GM19324 (cell line): ENCODE measurements around the gene SLC4A9.
A peak's percentile ranks its signal among the peaks of the same experiment; 100 is the strongest.
"Not testable (repeated sequence)": the region's sequence is repeated elsewhere in the genome, so short reads cannot be mapped to it uniquely, and the experiment has no call there.

Source experiments
- ATAC-seq: cut with Tn5 transposase; IDR thresholded peaks from one replicate; pipeline ENCODE4 v1.9.1; 2021; ENCODE audit warnings: mild to moderate bottlenecking, moderate library complexity; ENCODE audit not compliant: unreplicated experiment, low FRiP score

SLC4A9 gene

DNA sequence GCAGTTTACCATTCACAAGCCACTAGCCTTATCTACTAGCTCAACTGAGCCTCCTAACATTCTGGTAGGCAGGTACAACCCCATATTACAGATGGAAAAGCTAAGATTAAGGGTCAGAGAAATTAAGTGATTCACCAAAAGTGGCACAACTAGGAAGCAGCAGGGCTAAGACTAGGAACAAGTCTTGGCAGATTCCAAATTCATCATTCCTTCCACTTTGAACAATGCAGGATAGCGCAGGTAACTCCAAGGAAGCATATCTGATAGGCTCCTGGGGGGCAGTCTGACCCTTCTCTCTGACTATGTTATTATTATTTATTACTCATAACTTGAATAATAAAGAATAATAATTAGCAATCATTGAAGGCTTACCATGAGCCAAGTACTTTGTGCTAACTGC is 22.1 kb upstream of the SLC4A9 start:
- no peak for ATAC-seq

DNA sequence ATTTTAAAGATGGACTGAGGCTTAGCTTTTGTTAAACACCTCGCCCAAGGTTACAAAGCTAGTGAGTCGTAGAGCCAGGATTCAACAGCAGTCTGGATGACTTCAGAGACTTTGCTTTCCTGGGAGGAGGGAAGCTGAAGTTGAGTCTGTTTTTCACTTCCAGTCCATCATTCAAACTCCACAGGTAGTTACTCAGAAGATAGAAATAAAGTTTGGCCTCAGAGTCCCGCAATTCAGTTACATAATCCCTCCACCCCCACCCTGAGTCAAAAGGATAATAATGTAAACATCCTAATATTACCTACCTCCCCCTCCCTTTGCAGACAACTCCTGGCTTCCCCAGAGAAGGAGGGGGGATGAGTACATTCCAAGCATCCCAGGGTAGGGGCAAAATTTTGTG is 21.7 kb upstream of the SLC4A9 start:
- ATAC-seq, result no peak

DNA sequence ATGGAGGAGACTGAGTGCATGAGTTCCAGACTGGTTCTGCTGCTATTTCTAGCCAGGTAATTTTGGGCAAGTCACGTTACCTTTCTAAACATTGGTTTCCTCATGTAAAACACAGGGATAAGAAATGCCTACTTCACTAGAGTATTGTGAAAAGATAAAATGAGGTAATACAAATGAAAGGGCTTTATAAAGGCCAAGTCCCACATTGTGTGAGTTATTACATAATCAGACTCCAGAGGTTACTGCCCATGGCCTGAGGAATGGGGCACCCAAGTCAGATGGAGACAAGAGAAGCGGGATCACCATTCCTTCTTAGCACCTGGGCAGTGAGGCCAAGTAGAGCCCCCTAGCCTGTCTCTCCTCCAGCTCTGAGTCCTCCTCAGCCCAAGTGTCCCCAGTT is 21.1 kb upstream of the SLC4A9 start:
- no peak for ATAC-seq

DNA sequence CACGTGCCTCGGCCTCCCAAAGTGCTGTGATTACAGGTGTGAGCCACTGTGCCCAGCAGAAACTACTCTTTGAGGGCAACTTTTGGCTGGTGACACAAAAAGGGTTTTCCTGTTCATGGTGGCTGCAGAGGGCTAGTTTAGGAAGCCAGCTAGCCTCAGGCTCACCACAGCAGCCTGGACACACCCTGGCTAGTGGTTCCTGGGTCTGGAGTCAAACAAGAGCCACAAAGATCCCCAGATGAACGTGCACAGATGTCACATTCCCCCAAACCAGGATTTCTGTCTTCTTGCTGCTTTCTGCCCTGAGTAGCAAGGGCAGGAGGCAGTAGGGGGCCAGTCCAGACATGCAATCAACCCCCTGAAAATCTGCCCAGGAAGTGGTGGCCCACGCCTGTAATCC is 20.4 kb upstream of the SLC4A9 start:
- no peak for ATAC-seq

DNA sequence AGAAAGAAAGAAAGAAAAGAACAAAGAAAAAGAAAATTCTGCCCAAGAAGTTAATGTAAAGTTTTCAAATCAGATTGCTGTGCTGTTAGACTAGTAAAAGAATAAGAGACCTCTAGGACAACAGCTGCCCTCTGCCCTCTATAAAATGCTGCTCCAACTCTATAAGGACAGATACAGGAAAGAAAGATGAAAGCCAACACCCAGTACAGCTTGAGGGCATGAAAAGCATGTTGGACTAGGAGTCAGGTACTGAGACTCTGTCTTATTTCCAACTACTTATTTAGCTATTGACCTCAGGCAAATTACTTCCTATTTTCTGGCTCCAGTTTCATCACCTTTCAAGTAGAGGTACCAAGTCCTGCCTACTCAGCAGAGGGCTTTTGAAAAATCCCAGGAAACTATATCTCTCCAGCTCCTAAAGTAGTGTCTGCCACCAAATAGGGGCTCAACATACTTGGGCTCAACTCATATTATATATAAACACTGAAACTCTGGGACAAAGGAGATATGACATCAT is 19.3 kb upstream of the SLC4A9 start:
- no peak for ATAC-seq

DNA sequence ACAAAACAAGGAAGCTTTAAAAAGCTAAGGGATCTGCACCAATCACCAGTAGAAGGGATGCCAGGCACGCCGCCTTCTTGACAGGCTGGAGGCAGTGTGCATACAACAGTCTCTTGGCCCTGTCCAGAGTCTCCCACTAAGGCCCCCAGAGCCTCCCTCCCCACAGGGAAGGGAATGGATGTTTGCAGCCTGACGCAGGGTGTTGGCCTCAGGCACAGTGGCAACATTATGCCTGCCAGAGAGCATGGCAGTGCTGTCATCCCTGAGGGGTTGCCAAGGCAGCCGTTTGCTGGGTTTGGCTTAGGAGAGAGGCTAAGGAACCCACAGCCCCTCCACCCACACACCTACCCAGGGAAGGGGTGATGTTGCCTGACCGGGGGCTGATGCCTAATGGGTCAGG is 18.4 kb upstream of the SLC4A9 start:
- no peak for ATAC-seq

DNA sequence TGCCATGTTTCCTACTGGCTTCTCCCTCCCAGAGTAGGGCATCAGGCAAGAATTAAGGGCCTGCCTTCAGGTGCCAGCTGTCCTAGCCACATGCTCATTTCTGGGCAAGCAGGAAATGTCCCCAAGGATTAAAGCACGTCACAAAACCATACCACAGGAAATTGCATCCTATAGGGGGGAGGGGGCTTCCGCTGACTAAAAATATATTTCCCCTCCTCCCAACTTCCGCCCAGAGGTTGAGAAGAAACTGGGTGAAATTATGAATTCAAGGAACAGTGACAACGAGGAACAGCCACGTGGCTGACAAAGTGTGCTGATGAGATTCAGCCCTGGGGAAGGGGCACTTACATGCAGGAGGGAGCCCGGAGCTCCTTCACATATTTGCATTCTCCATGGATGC is 17.7 kb upstream of the SLC4A9 start:
- no peak for ATAC-seq

DNA sequence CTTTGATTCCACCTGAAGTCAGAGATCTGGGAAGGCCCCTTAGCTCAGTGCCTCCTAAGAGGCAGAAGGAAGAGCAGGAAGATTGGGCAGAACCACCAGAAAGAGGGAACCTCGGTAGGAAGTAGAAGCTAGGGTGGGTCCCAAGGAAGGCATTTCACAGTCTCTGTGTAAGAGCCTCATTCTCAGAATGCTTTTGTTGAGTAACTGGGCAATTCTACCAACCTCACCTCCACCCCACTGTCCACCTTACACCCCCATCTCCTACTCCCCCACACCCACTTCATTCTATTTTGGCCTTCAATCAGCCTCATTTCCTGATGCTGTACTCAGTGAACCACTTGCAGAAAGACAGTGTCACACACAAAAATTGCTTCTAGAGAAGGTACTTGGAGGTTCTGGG is 17.1 kb upstream of the SLC4A9 start:
- no peak for ATAC-seq

DNA sequence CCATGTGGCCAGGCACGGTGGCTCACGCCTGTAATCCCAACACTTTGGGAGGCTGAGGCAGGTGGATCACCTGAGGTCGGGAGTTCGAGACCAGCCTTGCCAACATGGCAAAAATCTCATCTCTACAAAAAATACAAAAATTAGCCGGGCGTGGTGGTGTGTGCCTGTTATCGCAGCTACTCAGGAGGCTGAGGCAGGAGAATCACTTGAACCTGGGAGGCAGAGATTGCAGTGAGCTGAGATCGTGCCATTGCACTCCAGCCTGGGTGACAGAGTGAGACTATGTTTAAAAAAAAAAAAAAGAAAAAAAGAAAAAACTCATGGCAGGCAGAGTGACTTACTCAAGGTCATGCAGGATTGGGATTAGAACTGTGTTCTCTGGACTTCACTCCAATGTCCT is 16.1 kb upstream of the SLC4A9 start:
- ATAC-seq, result not testable (repeated sequence)

DNA sequence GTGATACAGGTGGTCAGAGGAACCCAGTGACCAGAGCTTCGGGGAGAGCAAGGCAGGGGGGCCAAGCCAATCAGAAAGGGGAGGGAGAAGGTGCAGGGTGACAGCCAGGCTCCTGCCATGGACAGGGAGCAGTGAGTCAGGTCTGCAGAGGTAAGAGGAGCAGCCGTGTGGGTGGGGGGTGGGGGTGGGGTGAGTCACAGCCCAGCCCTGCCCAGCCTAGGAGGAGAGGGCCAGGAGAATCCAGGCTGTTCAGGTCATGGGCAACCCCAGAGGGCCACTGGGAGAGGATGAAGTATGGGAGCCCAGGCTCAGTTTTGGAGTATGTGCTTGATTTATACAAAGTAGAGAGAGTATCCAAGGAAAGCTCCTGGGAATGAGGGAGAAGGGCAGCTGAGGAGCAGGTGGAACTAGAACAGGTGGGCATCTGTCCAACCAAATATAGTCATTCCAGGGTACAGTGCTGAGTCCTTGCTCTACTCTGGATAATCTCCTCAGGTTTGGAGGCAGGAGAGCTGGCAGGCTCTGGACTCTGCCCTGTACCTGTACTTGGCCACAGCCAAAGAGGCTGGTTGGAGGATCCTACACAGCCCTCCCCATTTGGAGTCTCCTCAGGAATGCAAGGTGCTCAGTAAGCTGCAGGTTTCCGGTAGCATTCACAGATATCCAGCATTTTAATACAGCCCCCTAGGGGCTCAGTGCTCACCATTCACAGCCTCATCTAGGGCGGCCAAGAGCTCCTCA is 15.1 kb upstream of the SLC4A9 start:
- no peak for ATAC-seq

DNA sequence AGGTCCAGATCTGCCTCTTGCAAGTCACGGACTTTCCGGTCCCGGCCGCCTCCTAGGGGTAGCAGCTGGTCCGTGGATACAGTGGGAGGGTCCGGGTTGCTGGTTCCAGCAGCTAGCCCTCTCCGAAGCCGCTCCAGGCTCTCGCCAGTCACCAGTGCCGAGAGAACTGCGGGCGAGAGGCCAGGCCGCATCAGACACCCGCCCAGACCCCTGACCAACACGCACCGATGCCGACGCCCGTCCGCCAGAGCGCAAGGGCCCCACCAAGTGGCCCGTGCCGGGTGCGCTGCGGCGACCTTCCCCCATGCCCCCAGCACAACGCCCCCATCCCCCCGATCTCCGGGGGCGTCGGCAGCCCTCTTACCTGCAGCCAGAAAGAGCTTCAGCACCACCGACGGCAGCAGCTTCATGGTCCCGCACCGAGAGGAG is 14.1 kb upstream of the SLC4A9 start:
- ATAC-seq, result peak; percentile 2

DNA sequence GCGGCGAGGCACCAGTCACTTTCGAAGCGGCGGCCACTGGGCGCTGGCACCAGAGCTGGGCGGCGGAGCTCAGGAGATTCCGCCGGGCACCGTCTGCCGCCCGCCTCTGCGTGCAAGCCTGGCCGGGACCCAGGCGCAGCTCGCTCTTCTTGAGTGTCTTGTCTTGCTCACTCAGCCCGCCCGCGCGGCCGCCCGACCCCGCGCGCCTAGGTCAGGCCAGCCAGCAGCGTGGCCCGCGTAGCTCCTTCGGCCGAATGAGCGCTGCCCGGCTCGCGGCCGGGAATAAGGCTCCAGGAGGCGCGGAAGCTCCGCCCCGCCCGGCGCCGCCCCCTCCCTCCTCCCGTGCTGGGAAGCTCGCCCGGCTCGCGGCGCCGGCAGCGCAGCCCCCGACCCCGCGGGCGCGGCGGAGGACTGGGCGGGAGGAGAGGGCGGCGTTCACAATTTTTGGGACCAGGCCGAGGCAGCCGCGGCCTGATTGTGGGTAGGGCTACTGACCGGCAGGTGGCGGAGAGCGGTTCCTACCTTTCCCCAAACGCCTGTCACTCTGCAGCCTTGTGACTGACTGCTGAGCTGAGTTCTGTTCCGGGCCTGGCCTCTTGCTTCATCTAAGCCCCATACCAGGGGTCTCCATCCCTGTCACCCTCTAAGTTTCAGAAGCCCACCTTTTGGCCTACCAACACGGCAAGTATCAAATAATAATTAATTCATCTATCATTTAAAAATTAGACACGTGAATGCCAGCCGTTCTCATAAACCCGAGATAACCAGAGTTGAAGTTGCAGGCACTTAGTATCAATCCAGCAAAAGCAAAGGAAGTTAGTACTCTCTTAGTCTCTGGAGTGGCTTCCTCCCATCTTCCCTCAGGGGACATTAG is 13.4 kb upstream of the SLC4A9 start, which contains the start of gene HBEGF:
Gene HBEGF, minus strand, starts transcription at position 256 of the 874 bp plus-strand sequence. CDS start 275 bp downstream, outside the sequence.
- ATAC-seq, result peak; percentile 71

DNA sequence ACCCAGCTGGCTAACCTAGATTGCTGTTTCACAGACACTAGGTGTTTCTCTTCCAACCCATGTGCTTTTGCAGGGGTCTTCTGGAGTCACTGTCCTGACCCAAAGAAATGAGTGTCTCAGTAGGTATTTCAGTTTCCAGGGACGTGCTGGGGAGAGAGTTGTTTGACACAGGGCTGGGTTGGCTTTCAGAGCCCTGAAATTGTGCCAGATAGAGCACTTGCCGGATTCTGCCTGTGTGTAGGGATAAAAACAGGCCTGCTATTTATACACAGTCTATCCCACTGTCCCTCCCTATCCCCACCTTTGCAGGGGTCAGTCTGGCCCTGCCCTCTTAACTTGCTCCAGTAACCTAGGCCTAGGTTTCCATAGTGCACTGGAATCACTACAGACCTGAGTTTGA is 12.6 kb upstream of the SLC4A9 start:
- ATAC-seq, result no peak

DNA sequence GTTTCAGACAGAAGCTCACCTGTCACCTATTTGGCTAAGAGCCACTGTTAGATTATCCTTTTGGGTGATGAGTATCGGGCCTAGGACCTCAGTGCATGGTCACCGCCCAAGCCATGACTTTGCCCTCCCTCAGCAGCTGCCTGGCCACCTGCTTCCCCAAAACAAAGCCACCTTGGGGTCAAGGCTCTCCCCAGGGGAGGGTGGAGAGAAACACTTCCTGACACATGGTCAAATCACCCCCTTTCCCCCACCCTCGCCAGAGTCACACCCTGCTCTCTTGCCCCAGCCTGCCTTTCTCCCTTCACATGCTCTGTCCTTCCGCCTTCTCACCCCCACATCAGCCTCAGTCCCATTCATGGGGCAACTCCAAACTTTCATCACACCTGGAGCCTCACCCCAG is 11.9 kb upstream of the SLC4A9 start:
- ATAC-seq, result no peak

DNA sequence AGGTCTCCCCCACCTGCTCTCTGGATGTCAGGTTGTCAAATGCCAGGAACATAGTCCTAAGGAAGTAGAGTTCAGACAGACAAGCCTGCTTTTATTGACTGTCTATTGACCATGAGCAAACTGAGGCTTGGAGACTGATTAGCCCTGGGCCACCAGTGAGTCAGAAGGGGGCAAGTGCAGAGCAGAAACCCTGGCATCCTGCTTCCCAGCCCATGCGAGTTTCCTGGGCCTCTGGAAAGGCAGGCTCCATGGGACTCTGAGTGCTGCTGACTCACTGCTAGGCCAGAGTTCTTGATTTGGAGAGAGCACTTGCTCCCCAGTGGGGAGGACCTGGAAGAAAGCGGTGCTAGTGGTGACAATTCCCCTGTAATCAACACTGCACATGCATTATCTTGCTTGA is 10.8 kb upstream of the SLC4A9 start:
- ATAC-seq, result no peak

DNA sequence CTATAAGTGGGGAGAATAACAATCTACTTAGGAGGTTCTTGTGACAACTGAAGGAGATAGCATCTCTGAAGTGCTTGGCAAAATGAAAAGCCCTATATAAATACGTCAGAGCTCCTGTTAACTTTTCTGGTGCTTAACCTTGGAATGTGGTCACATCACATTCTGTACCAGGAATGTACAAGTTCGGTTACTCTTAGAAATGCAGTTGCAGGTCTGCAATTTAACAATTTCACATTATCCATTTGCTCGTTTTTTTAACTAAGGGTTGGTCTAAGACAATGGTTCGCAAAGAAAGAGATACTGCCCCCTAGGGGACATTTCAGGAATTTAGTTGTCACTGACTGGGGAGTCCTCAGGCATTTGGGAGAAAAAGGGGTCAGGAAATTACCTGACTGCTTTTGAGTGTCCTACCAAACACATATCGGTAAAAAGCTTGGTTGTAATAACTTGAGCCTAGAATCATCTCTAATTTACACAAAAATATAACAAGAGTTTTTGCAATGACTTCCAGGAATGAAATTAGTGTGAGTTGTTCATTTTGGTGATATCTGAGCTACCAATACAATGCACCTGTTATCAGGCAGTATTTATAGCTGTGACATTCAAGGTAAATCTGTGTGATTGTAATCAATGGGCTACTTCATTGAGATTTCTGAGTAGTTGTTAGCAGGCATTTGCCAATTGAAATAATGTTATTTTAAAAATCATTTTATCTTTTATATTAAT is 8.2 kb upstream of the SLC4A9 start:
- ATAC-seq, result no peak

DNA sequence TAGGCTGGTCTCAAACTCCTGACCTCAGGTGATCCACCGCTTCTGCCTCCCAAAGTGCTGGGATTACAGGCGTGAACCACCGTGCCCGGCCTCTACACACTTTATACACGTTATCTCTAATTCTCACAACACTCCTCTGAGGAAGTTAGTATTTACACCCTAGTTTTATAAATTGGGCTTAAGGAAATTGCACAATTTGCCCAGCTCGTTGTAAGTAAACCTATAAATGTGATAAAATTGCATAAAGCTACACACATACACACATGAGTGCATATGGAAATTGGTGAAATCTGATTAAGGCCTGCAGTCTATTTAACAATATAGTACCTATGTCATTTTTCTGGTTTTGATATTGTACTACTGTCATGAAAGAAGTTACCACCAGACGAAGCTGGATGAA is 4.4 kb upstream of the SLC4A9 start:
- no peak for ATAC-seq

DNA sequence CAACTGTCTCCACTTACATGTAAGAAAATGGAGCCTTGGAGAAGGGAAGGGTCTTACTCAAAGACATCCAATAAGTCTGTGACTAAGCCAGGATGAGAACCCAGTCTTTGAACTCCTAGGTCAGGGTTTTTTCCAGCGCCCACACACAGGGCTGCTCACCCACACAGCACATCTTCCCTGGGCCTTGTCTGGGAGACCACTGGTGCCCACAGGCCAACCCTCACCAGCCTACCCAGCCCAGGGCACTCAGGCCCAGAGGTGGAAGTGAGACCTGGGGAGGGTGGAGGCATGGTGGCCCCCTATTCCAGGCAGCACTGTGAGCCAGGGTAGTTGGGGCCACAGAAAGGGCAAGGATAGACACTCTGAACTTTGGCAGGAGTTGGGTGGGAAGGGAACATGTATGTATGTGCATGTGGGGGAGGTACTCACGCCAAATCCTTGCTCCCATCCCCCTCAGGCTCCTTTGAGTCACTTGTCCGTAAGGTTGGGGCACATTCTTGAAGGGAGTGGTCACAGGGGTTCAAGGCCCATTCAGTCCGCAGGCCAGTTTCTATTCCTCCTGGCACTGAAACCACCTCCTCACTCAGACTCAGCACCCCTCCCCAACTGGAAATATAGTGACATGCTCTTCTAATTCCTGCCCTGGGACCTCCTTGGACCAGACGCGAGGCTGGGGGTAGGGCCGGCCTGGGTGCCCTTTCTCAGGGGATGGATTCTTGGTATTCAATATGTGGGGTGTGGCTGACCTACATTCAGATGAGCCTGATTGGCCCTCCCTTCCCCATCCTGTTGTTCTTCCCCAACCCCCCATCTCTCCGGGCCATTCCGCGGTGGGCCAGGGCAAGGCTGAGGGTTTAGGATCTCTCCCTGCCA is 2.9 kb upstream of the SLC4A9 start:
- no peak for ATAC-seq

DNA sequence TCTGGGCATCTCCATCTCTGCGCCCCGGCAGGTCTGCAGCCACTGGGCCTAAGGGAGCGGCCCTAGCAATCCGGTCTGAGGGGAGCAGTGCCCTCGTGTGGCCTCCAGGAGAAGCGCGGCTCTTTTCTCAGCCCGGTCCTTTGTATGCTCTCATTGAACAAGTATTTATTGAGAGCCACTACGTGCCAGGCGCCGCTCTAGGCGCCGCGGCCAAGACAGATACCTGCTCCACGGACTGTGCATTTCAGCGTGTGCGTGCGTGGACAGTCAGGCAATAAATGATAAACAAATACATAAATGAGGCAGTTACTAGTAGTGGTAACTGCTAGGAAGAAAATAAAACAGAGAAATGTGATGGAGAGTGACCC is 2.3 kb upstream of the SLC4A9 start:
- peak; percentile 83 for ATAC-seq

DNA sequence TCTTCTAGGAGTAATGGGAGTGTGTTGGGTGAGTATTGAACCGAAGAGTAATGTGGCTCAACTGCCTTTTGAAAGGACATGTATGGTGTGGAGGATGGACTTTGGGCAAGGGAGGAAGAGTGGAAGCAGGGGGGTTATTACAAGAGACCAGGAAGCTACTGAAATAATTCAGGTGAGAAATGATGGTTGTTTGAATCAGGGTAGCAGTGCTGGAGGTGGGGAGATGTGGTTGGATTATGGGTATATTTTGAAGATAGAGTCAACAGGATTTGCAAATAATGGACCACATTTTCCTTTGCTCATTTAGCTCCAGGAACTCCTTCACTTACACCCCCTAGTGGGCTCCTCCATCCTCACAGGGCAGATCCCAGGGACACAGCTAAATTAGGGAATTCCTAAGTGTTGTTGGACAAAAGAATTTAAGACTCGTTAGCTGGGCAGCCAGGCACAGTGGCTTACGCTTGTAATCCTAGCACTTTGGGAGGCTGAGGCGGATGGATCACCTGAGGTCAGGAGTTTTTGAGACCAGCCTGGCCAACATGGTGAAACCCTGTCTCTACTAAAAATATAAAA is 1.2 kb upstream of the SLC4A9 start:
- ATAC-seq, result no peak
